IMR-90 (cell line): Measurements from ENCODE around the gene AHSG.

Source experiments
- BHLHE40 ChIP-seq: fragments of 150-350 bp; IDR thresholded peaks from 2 replicates; pipeline ENCODE4 v1.6.1; 2016; ENCODE audit warnings: mild to moderate bottlenecking, low read depth, low read length
- CEBPB ChIP-seq: IDR thresholded peaks from 2 replicates; pipeline ENCODE4 v1.6.1; 2012; ENCODE audit warnings: low read depth, low read length, improper control_type of control experiment
- MAFK ChIP-seq: IDR thresholded peaks from 2 replicates; pipeline ENCODE4 v1.6.1; 2012; ENCODE audit warnings: low read depth, low read length, improper control_type of control experiment
- MAZ ChIP-seq: IDR thresholded peaks from 2 replicates; pipeline ENCODE4 v1.6.1; 2012; ENCODE audit warnings: low read depth, mild to moderate bottlenecking, low read length, improper control_type of control experiment, moderate library complexity, borderline replicate concordance
- POLR2A ChIP-seq: IDR thresholded peaks from 2 replicates; pipeline ENCODE4 v1.6.1; 2012; ENCODE audit warnings: mild to moderate bottlenecking, low read depth, low read length
- RAD21 ChIP-seq: IDR thresholded peaks from 2 replicates; pipeline ENCODE4 v1.6.1; 2012; ENCODE audit warnings: low read length, improper control_type of control experiment
- RFX5 ChIP-seq: IDR thresholded peaks from 2 replicates; pipeline ENCODE4 v1.8.0; 2012; ENCODE audit warnings: low read depth, mild to moderate bottlenecking, low read length, moderate library complexity
- USF2 ChIP-seq: fragments of 150-350 bp; IDR thresholded peaks from 2 replicates; pipeline ENCODE4 v1.6.1; 2017; ENCODE audit warnings: mild to moderate bottlenecking, antibody characterized with exemption, low read length, low read depth
- TF ChIP-seq, protein P1 (sequence below): conservative IDR thresholded peaks from 2 replicates; pipeline ENCODE4 v1.5.1; 2012; ENCODE audit warnings: mild to moderate bottlenecking, low read depth, low read length, improper control_type of control experiment

- no peak for TF ChIP-seq BHLHE40
- TF ChIP-seq, protein P1, sequence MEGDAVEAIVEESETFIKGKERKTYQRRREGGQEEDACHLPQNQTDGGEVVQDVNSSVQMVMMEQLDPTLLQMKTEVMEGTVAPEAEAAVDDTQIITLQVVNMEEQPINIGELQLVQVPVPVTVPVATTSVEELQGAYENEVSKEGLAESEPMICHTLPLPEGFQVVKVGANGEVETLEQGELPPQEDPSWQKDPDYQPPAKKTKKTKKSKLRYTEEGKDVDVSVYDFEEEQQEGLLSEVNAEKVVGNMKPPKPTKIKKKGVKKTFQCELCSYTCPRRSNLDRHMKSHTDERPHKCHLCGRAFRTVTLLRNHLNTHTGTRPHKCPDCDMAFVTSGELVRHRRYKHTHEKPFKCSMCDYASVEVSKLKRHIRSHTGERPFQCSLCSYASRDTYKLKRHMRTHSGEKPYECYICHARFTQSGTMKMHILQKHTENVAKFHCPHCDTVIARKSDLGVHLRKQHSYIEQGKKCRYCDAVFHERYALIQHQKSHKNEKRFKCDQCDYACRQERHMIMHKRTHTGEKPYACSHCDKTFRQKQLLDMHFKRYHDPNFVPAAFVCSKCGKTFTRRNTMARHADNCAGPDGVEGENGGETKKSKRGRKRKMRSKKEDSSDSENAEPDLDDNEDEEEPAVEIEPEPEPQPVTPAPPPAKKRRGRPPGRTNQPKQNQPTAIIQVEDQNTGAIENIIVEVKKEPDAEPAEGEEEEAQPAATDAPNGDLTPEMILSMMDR = no peak
- TF ChIP-seq MAZ = no peak
- no peak for TF ChIP-seq USF2
- TF ChIP-seq CEBPB = no peak
- no peak for TF ChIP-seq RAD21
- no peak for TF ChIP-seq MAFK
- TF ChIP-seq POLR2A = no peak
- TF ChIP-seq RFX5 = no peak
Measured at GRCh38 chr3:186596568-186597287, 16.1 kb upstream of the AHSG start.
